PC-9 (cell line): Measurements from ENCODE around the gene SCAMP1.

Experiments used
- EZH2 ChIP-seq: fragments of 200-600 bp; sonication (generic); IDR thresholded peaks from 2 replicates; pipeline ENCODE4 v1.8.0; 2017; ENCODE audit warnings: antibody characterized with exemption, low read depth
- TF ChIP-seq, protein P1 (sequence below): fragments of 200-600 bp; sonication (generic); conservative IDR thresholded peaks from 2 replicates; pipeline ENCODE4 v1.6.1; 2017; ENCODE audit warnings: mixed run types, antibody characterized with exemption, mild to moderate bottlenecking, moderate library complexity

- TF ChIP-seq, protein P1, sequence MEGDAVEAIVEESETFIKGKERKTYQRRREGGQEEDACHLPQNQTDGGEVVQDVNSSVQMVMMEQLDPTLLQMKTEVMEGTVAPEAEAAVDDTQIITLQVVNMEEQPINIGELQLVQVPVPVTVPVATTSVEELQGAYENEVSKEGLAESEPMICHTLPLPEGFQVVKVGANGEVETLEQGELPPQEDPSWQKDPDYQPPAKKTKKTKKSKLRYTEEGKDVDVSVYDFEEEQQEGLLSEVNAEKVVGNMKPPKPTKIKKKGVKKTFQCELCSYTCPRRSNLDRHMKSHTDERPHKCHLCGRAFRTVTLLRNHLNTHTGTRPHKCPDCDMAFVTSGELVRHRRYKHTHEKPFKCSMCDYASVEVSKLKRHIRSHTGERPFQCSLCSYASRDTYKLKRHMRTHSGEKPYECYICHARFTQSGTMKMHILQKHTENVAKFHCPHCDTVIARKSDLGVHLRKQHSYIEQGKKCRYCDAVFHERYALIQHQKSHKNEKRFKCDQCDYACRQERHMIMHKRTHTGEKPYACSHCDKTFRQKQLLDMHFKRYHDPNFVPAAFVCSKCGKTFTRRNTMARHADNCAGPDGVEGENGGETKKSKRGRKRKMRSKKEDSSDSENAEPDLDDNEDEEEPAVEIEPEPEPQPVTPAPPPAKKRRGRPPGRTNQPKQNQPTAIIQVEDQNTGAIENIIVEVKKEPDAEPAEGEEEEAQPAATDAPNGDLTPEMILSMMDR, result peak; percentile 47; the same call in 1 of the 2 replicates
- no peak for TF ChIP-seq EZH2
These were observed 660 bp downstream of the SCAMP1 start for GRCh38 chr5:78360924-78361630.
